ENCODE measurements around the gene NEGR1. TPM values are rescaled to one million over a fixed set of nuclear protein-coding genes. Genes with fewer than 3 reads are reported as not detected.

The NEGR1 gene
- total and polyA plus RNA-seq, 8 donors: 1.2 to 35.4 (median 7.7) TPM

DNA sequence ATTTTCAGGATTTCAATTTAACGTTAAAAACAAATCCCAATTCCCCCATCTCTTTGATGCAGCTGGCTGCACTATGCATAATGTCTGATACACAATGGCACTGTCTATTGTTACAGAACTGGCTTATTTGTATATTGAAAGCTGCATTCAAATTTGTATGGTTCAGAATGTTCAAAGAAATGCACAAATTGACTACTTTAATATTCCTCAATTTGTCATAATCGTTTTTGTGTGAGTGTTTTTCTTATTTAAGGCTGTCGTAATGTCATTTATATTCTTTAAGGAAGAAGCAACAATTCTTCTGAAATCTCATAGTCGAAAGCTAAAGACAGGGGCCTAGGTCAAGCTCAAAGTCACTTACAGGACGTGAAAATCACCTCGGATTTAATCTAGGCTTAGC is 860.1 kb downstream of the NEGR1 start:
- Histone ChIP-seq H3K36me3 (no peaks in the 10 kb centered on the region), H3K9me3 (no peaks in the 10 kb centered on the region), H3K27me3 (no peaks in the 10 kb centered on the region), H3K4me1 (no peaks in the 10 kb centered on the region), H3K27ac (no peak overlapping the region), H3K4me3 (no peak overlapping the region)
- no peak for DNase-seq
- intact Hi-C loops (cut with DNase I; ENCODE audit: low total_unique reads): no loop called here
- TF ChIP-seq POLR2AphosphoS5 (IDR thresholded peaks at IDR 0.05) (no peak), POLR2A (IDR thresholded peaks at IDR 0.05) (no peak), EP300 (IDR thresholded peaks at IDR 0.05) (no peak)
- TF ChIP-seq, protein P1, sequence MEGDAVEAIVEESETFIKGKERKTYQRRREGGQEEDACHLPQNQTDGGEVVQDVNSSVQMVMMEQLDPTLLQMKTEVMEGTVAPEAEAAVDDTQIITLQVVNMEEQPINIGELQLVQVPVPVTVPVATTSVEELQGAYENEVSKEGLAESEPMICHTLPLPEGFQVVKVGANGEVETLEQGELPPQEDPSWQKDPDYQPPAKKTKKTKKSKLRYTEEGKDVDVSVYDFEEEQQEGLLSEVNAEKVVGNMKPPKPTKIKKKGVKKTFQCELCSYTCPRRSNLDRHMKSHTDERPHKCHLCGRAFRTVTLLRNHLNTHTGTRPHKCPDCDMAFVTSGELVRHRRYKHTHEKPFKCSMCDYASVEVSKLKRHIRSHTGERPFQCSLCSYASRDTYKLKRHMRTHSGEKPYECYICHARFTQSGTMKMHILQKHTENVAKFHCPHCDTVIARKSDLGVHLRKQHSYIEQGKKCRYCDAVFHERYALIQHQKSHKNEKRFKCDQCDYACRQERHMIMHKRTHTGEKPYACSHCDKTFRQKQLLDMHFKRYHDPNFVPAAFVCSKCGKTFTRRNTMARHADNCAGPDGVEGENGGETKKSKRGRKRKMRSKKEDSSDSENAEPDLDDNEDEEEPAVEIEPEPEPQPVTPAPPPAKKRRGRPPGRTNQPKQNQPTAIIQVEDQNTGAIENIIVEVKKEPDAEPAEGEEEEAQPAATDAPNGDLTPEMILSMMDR (IDR thresholded peaks at IDR 0.05): no peak
- 74 to 80% (median 74%) methylated on average over 6 of the region's 6 CpGs for WGBS, 5 donors

DNA sequence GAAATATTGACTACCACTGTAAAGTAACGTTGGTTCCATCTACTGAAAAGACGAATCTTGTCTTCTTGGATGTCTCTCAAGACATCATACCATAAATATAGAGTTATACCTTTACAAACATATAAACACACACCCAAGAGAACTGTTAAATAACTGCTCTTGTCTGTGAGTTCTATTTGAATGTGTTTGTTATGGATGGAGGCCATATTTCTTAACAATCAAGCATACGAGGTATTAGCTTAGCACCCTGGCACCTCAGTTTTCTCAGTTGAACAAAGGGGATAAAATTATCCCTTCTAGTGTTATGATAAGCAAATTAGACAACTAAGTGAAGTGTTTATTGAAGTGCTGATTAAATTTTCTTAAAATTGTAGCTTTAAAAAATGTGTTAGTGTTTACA is 864.9 kb downstream of the NEGR1 start:
- Histone ChIP-seq H3K4me1 (no peaks in the 10 kb centered on the region), H3K4me3 (no peak overlapping the region), H3K9me3 (no peaks in the 10 kb centered on the region), H3K27me3 (no peaks in the 10 kb centered on the region), H3K36me3 (no peaks in the 10 kb centered on the region), H3K27ac (no peak overlapping the region)
- 37 to 61% (median 60%) methylated on average over 3 of the region's 3 CpGs for WGBS, 5 donors
- TF ChIP-seq POLR2A (IDR thresholded peaks at IDR 0.05) (no peak), EP300 (IDR thresholded peaks at IDR 0.05) (no peak), POLR2AphosphoS5 (IDR thresholded peaks at IDR 0.05) (no peak)
- TF ChIP-seq, protein P1 (IDR thresholded peaks at IDR 0.05): no peak
- intact Hi-C loops (cut with DNase I; ENCODE audit: low total_unique reads): no loop called here
- DNase-seq: no peak

DNA sequence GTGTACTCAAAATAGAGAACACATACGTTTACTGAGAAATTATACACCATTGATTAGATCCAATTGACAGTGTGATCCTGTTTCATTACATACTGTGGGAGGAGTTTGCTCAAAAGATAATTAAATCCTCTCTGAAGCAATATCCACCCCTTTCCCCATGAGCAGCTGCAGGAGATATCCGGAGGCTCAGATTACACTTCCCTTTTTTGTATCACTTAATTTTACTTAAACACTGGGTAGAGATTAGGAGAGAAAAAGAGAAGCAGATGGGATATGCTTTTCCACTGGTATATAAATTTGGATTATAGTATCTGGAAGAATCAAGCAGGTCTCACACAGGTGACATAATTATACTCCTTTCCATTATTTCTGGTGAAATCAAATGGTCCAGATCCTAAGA is 868.2 kb downstream of the NEGR1 start:
- Histone ChIP-seq H3K27me3 (no peaks in the 10 kb centered on the region), H3K4me3 (no peak overlapping the region), H3K27ac (no peak overlapping the region), H3K36me3 (no peaks in the 10 kb centered on the region), H3K9me3 (no peaks in the 10 kb centered on the region), H3K4me1 (no peaks in the 10 kb centered on the region)
- intact Hi-C loops (cut with DNase I; ENCODE audit: low total_unique reads): no loop called here
- DNase-seq: peak in 1 of 2 donors; percentile 6
- 23 to 46% (median 31%) methylated on average over 2 of the region's 2 CpGs for WGBS, 5 donors
- TF ChIP-seq, protein P1 (IDR thresholded peaks at IDR 0.05): no peak
- no peak for TF ChIP-seq POLR2A (IDR thresholded peaks at IDR 0.05)
- TF ChIP-seq POLR2AphosphoS5 (IDR thresholded peaks at IDR 0.05): no peak
- TF ChIP-seq EP300 (IDR thresholded peaks at IDR 0.05): no peak

DNA sequence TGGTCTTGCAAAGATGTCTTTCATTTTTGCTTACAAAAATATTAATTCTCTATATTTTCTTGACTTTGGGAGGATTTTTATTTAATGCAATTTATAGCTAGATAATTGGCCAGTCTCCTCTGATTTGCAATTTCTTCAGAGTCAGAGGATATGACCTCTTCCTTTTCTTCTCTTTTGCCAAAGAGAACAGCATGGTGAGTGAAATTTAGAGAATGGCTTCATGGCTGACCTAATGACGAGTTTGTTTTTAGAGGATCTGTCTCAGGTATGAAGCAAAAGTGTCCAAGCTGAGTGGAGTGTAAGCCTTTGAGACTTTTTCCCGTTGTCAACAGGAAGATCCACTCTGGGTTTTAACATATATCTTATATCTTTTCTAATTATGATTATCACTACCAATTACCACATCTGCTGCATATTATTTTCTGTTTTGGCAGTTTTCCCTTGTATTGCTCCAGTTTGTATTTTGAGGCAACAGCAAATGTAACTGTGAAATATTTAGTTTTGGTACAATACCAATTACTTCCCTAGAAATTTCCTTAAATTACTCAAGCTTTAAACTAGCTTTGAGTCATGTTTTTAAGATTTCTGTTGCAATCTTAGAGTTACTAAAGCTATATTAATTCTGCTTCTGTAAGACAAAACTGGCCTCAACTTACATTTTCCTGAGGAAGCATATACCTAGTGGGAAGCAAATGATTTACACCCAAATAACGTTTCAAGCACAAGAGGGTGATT is 868.7 kb downstream of the NEGR1 start:
- 42 to 57% (median 56%) methylated on average over 3 of the region's 3 CpGs for WGBS, 5 donors
- Histone ChIP-seq H3K27ac (no peak overlapping the region), H3K4me3 (no peak overlapping the region), H3K27me3 (no peaks in the 10 kb centered on the region), H3K36me3 (no peaks in the 10 kb centered on the region), H3K9me3 (no peaks in the 10 kb centered on the region), H3K4me1 (no peaks in the 10 kb centered on the region)
- no peak for DNase-seq
- intact Hi-C loops (cut with DNase I; ENCODE audit: low total_unique reads): no loop called here
- TF ChIP-seq, protein P1 (IDR thresholded peaks at IDR 0.05): no peak
- TF ChIP-seq EP300 (IDR thresholded peaks at IDR 0.05): no peak

Measured in stomach (tissue), 9 donors.